IPS-NIHi7 (cell line): ENCODE measurements around the gene CYP4F11.
"Not testable (repeated sequence)": the region's sequence is repeated elsewhere in the genome, so short reads cannot be mapped to it uniquely, and the experiment has no call there.

Experiments
- DNase-seq: peaks from one replicate; pipeline ENCODE4 v3.0.0; 2012; ENCODE audit warnings: mixed read lengths; ENCODE audit errors: extremely low spot score

The CYP4F11 gene

GRCh38 chr19:15923702-15924101, 10.6 kb downstream of the CYP4F11 start:
- DNase-seq = no peak

- DNase-seq = no peak
Measured at GRCh38 chr19:15922021-15922420, 12.3 kb downstream of the CYP4F11 start.

DNA sequence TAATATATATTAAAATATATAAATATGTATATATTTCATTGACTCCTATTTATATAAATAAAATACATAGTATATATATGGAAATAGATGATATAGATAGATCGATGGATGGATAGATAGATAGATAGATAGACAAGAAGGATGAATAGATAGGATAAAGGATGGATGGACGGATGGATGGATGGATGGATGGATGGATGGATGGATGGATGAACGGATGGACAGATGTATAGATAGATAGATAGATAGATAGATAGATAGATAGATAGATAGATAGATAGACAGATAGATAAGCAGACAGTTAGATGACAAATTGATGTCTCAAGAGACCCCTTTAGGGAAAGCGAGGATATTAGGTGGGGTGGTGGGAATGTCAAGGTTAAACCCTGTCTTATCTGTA, 15.1 kb downstream of the CYP4F11 start:
- no peak for DNase-seq

DNA sequence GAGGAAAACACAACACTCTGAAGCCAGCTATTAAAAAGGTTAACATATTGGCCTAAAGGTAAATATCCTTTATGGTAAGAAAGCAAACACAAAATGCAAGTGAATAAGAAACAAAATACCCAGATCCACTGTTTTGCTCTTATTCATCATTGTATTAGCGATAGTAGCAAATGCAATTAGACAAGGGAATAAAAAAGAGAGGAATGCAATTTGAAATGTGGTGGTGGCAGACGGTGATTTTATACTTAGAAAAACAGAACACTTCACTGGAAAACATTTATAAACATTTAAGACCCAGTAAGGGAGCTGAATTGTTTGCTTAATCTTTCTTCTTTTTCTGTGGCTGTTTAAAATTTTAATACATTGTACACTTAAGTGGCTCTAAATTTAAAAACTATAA, 19.2 kb downstream of the CYP4F11 start:
- no peak for DNase-seq

- no peak for DNase-seq
Measured at GRCh38 chr19:15913830-15914229, 20.5 kb downstream of the CYP4F11 start.

GRCh38 chr19:15913384-15913783, 20.9 kb downstream of the CYP4F11 start:
- DNase-seq = no peak

GRCh38 chr19:15911599-15912235, 22.6 kb downstream of the CYP4F11 start:
- no peak for DNase-seq

GRCh38 chr19:15905026-15905425, 29.3 kb downstream of the CYP4F11 start:
- no peak for DNase-seq

DNA sequence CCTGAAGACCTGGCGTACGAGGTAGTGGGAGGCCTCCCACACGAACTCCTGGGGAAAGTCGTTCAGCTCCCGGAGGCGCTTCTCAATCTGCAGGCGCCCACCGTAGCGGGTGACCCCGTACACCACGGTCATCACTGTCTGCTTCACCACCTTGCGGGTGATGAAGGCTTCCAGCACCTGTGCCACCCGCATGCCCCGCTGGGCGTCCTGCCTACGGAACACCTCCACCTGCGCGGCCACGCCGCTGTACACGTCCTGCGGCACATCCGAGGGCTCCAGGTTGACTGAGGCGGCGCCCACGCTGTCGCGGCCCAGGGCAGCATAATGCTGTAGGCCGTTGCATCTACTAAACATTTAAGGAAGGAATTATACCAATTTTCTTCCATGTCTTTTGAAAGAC, 31.4 kb downstream of the CYP4F11 start:
- DNase-seq = not testable (repeated sequence)

DNA sequence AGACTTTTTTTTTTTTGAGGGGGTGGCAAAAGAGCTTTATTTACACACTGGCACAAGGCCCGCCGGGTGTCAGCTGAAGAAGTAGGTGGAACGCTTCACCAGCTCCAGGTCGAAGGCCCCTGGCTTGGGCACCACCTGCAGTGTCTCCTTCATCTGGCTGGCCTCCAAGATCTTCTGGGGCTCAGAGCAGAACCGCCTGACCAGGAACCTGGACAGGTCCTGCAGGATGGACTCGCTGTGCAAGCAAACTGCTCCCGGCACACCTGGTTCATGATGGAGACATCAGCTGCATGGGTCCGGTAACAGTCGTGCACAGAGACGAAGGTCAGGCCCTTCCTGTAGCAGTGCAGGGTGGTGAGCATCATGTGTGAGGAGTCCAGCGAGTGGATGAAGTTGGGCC, 32.1 kb downstream of the CYP4F11 start:
- DNase-seq = no peak

DNA sequence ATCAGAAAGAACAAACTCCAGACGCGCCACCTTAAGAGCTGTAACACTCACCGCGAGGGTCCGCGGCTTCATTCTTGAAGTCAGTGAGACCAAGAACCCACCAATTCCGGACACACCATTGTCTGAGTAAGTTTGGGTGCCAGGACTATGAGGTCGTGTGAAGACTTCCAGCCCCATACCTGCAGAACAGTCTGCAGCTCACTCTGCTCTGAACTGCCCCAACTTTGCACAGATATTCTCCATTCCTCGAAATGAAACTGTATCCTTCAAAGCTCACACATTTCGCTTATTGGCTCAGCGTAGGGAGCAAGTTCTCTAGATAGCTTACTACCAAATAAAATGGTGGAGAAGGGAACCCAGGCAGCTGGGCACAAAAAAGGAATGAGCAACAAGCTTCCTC, 33.8 kb downstream of the CYP4F11 start:
- no peak for DNase-seq

DNA sequence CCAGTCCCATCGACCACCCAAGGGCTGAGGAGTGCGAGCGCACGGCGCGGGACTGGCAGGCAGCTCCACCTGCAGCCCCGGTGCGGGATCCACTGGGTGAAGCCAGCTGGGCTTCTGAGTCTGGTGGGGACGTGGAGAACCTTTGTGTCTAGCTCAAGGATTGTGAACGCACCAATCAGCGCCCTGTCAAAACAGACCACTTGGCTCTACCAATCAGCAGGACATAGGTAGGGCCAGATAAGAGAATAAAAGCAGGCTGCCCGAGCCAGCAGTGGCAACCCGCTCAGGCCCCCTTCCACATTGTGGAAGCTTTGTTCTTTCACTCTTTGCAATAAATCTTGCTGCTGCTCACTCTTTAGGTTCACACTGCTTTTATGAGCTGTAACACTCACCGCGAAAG, 34.3 kb downstream of the CYP4F11 start:
- DNase-seq = not testable (repeated sequence)

DNA sequence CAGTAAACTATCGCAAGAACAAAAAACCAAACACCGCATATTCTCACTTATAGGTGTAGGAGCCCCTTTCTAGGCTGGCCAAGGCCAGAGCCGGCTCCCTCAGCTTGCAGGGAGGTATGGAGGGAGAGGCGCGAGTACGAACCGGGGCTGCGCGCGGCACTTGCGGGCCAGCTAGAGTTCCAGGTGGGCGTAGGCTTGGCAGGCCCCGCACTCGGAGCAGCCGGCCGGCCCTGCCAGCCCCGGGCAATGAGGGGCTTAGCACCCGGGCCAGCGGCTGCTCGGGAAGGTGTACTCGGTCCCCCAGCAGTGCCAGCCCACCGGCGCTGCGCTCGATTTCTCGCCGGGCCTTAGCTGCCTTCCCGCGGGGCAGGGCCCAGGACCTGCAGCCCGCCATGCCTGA, 34.8 kb downstream of the CYP4F11 start:
- DNase-seq = not testable (repeated sequence)

DNA sequence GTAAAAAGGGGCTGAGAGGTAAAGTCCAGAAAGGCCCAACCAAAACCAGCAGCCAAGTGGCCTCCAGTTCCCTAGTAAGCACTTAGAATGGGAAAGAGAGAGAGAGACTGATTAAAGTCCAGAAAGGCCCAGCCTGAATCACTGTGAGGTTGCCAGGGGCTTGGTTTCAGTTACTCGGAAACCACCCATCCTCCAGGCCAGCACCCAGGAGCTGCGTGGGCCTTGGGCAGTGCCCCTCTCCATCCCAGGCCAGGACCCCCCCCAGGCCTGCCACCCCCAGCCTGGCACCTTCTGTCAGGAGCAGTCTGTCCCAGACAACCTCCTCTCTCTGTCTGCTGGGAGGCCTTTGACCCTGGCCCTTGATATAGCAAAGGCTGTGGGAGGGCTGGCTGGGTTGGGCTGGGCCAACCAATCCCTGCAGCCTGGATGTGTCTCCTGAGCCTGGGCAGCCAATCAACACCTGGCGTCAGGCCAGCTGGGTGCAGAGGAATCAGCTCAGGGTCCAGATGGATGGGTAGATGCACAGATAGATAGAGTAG, 36.5 kb downstream of the CYP4F11 start, which contains the start of gene CYP4F2:
TSS of gene CYP4F2 (minus strand) at position 337 of the 539 bp plus-strand sequence. CDS start 463 bp downstream, outside the sequence.
- no peak for DNase-seq

- no peak for DNase-seq
Measured at GRCh38 chr19:15897026-15897737, 37.1 kb downstream of the CYP4F11 start.

DNA sequence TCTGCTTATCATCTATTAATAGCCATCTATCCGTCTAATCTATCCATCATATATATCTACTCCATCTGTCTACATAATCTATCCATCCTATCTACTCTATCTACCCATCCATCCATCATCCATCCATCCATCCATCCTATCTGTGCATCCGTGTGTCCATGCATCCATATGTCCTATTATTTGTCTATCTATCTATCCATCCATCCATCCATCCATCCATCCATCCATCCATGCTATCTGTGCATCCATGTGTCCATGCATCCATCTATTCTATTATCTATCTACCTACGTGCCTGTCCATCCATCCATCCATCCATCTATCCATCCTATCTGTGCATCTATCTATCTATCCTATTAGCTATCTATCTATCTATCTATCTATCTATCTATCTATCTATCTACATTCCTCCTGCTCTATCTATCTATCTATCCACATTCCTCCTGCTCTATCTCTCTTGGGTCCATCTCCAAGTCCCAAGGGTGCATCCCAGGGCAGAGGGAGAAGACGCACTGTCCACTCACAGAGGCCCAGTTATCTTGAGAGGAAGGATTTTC, 38.4 kb downstream of the CYP4F11 start:
- DNase-seq = no peak

GRCh38 chr19:15894359-15894758, 40.0 kb downstream of the CYP4F11 start:
- DNase-seq = no peak

DNA sequence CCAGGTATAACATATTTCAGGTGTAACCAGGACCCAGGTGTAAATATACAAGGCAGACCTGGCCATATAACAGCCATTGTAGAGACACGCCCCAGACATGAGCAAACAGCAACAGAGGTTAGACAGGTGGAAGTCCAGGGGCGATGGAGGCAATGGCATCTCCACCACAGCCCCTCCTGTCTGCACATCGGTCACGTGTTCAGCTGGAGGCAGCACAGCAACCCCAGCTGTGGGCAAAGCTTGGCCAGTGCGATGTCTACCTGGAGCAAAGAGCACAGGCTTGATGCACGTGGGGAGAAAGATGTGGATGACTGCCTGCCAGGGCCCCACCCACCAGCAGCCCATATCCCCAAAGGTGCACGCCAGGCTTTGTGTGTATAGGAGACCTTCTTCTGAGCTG, 40.9 kb downstream of the CYP4F11 start:
- no peak for DNase-seq

DNA sequence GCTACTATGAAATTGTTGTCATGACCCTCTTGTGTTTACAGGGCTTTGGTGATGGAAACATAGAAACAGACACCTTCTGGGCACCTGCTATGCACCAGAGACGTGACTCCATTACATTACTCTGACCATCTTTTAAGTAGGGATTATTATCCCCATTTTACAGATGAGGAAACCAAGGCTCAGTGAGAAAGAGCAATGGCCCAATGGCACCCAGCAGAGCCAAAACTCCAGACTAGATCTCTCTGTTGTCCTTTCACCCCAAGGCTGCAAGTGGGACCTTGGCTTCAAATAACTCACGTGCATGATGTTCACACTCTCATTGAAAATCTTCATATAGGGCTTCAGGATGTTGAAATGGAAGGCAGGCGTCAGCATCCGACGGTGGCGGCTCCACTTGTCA, 42.3 kb downstream of the CYP4F11 start:
- no peak for DNase-seq

DNA sequence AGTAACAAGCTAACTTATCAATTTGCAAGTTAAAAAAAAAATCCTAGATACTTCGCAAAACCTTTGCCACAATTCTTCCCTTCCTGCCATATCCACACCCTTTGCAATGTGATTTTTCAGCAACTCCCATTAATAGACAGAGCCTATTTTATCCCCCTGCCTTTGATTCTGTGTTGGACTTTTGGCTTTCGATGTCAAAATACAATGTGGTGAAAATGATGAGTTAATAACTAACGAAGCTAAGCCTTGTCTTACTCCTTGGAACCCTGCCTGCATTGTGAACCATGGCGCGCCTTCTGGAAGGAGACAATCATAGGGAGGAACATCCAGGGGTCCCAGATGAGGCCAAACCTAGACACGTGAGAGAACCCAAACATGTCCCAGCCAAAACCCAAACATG, 42.9 kb downstream of the CYP4F11 start:
- no peak for DNase-seq

DNA sequence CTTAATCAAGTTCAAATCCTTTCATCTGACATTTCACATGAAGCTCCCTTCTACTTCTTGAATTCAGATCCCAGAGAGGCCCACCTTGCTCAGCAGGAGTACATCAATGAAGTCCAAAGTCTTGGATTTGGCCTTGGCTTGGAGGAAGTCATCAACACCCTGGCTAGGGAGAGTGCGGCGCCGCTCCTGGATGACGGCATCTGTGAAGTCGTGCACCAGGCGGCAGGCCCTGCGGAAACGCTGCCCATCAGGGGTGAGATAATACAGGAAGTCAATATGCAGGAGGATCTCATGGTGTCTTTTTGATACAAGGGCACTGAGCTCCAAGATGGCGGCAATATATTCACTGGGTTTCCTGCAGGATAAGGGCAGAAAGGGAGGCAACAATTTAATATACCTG, 45.0 kb downstream of the CYP4F11 start:
- DNase-seq = not testable (repeated sequence)

GRCh38 chr19:15885919-15886318, 48.4 kb downstream of the CYP4F11 start:
- DNase-seq = no peak

GRCh38 chr19:15885167-15885566, 49.2 kb downstream of the CYP4F11 start:
- no peak for DNase-seq
